GM12892 (cell line): ENCODE data around the gene TMEM229B.

Experiments
- DNase-seq: peaks from one replicate; pipeline ENCODE4 v3.0.0; 2011; ENCODE audit not compliant: insufficient read length
- FAIRE-seq: peaks from 2 replicates; lab custom pipeline; 2011; peaks lifted over from hg19 to GRCh38; lab: Jason Lieb, UNC
- POLR2A ChIP-seq: IDR thresholded peaks from 2 replicates; pipeline ENCODE4 v1.6.1; 2011; ENCODE audit warnings: low read depth, low read length, control low read depth
- POLR2AphosphoS5 ChIP-seq: IDR thresholded peaks from 2 replicates; pipeline ENCODE4 v1.6.1; 2011; ENCODE audit warnings: low read depth, low read length, control low read depth
- TAF1 ChIP-seq: IDR thresholded peaks from 2 replicates; pipeline ENCODE4 v1.6.1; 2011; ENCODE audit warnings: low read depth, mild to moderate bottlenecking, control low read depth, low read length, borderline replicate concordance

The TMEM229B gene

GRCh38 chr14:67421356-67422224 lies 66.9 kb downstream of the TMEM229B start:
- no peak for TF ChIP-seq TAF1
- TF ChIP-seq POLR2AphosphoS5: no peak
- no peak for TF ChIP-seq POLR2A
- no peak for FAIRE-seq
- DNase-seq: no peak
